IMR-90 (cell line): ENCODE measurements around the gene IL34. TPM values are rescaled to one million over a fixed set of nuclear protein-coding genes. Genes with fewer than 3 reads are reported as not detected.

Source experiments
- ATAC-seq: fragments of 200-7000 bp; cut with Tn5 transposase; 2 replicates; pipeline ENCODE4 v1.9.1; 2020; ENCODE audit warnings: low read depth, mild to moderate bottlenecking, moderate library complexity
- BruUV-seq: library from RNA; stranded (reverse); fragments of 400-500 nt; replicated peaks from 2 replicates; lab custom pipeline; 2021; lab: Mats Ljungman, UMichigan
- CTCF ChIA-PET: fragments of 300-600 bp; formaldehyde crosslinking; extraction: SDS; loops from one replicate; lab custom pipeline; 2021; ENCODE audit warnings: antibody characterized with exemption; lab: Yijun Ruan, JAX
- POLR2A ChIA-PET: fragments of 300-600 bp; sonication (Branson Sonifier 250); formaldehyde crosslinking; loops from one replicate; lab custom pipeline; 2022; ENCODE audit warnings: antibody characterized with exemption; ENCODE audit not compliant: unreplicated experiment; lab: Charles Lee
- DNase-seq: peaks from one replicate; pipeline ENCODE4 v3.0.0; 2013
- H2AFZ ChIP-seq: replicated peaks from 2 replicates; pipeline ENCODE3; 2013; ENCODE audit warnings: low read length, mild to moderate bottlenecking; ENCODE audit not compliant: poor library complexity
- H2AK5ac ChIP-seq: 2 replicates; pipeline ENCODE4 v1.6.1; 2013; ENCODE audit warnings: low read depth, low read length, inconsistent platforms
- H2AK9ac ChIP-seq: replicated peaks from 2 replicates; pipeline ENCODE3; 2013; ENCODE audit warnings: mild to moderate bottlenecking, low read depth, low read length, moderate library complexity; ENCODE audit not compliant: poor library complexity
- H2BK120ac ChIP-seq: 2 replicates; pipeline ENCODE4 v1.6.1; 2013; ENCODE audit warnings: low read depth, low read length, inconsistent platforms
- H2BK15ac ChIP-seq: 3 replicates; pipeline ENCODE4 v1.6.1; 2013; ENCODE audit warnings: low read depth, low read length, inconsistent platforms
- H2BK20ac ChIP-seq: 2 replicates; pipeline ENCODE4 v1.6.1; 2013; ENCODE audit warnings: low read depth, mild to moderate bottlenecking, inconsistent platforms, low read length, moderate library complexity
- H2BK5ac ChIP-seq: 2 replicates; pipeline ENCODE4 v1.6.1; 2013; ENCODE audit warnings: mild to moderate bottlenecking, low read depth, low read length, inconsistent platforms; ENCODE audit not compliant: poor library complexity, severe bottlenecking
- H3K14ac ChIP-seq: replicated peaks from 2 replicates; pipeline ENCODE4 v1.6.1; 2013; ENCODE audit warnings: low read depth, low read length, inconsistent platforms
- H3K18ac ChIP-seq: 2 replicates; pipeline ENCODE4 v1.6.1; 2013; ENCODE audit warnings: low read depth, low read length, control low read depth
- H3K23ac ChIP-seq: 2 replicates; pipeline ENCODE4 v1.6.1; 2013; ENCODE audit warnings: low read depth, low read length, inconsistent platforms
- H3K27ac ChIP-seq: 2 replicates; pipeline ENCODE4 v1.5.1; 2013; ENCODE audit warnings: mild to moderate bottlenecking, control low read depth, low read length; ENCODE audit not compliant: insufficient read depth
- H3K27me3 ChIP-seq: 2 replicates; pipeline ENCODE4 v1.6.1; 2013; ENCODE audit warnings: low read length; ENCODE audit not compliant: control insufficient read depth, insufficient read depth
- H3K36me3 ChIP-seq: 2 replicates; pipeline ENCODE4 v1.6.1; 2013; ENCODE audit warnings: low read length, mixed read lengths; ENCODE audit not compliant: control insufficient read depth, insufficient read depth
- H3K4ac ChIP-seq: 2 replicates; pipeline ENCODE4 v1.6.1; 2013; ENCODE audit warnings: low read depth, low read length, inconsistent platforms
- H3K4me1 ChIP-seq: 2 replicates; pipeline ENCODE4 v1.6.1; 2013; ENCODE audit warnings: low read length, mixed read lengths; ENCODE audit not compliant: control insufficient read depth, insufficient read depth
- H3K4me2 ChIP-seq: 2 replicates; pipeline ENCODE4 v1.6.1; 2013; ENCODE audit warnings: low read depth, mild to moderate bottlenecking, control low read depth, low read length, moderate library complexity
- H3K4me3 ChIP-seq: 2 replicates; pipeline ENCODE4 v1.5.1; 2013; ENCODE audit warnings: low read depth, mild to moderate bottlenecking, control low read depth, low read length, moderate library complexity; ENCODE audit not compliant: insufficient read depth
- H3K56ac ChIP-seq: 2 replicates; pipeline ENCODE4 v1.6.1; 2013; ENCODE audit warnings: low read length, inconsistent platforms; ENCODE audit not compliant: insufficient read depth; ENCODE audit errors: extremely low read depth
- H3K79me1 ChIP-seq, 2 experiments: 2 replicates each; pipeline ENCODE4 v1.6.1; 2013; ENCODE audit warnings: low read length in 2 of 2, inconsistent platforms in 1 of 2, low read depth in 1 of 2
- H3K9ac ChIP-seq: 2 replicates; pipeline ENCODE4 v1.6.1; 2013; ENCODE audit warnings: low read depth, low read length, control low read depth
- H3K9me1 ChIP-seq: 2 replicates; pipeline ENCODE4 v1.6.1; 2013; ENCODE audit warnings: low read length, inconsistent platforms; ENCODE audit not compliant: insufficient read depth
- H3K9me3 ChIP-seq: 2 replicates; pipeline ENCODE4 v1.6.1; 2013; ENCODE audit warnings: low read length; ENCODE audit not compliant: control insufficient read depth, insufficient read depth
- H4K20me1 ChIP-seq: 2 replicates; pipeline ENCODE4 v1.6.1; 2013; ENCODE audit warnings: low read length, inconsistent platforms; ENCODE audit not compliant: insufficient read depth
- H4K5ac ChIP-seq: 2 replicates; pipeline ENCODE4 v1.6.1; 2013; ENCODE audit warnings: mild to moderate bottlenecking, low read depth, low read length, control low read depth
- H4K8ac ChIP-seq, 2 experiments: 2 replicates each; pipeline ENCODE4 v1.6.1; 2013; ENCODE audit warnings: low read depth in 2 of 2, low read length in 2 of 2, control low read depth in 1 of 2, inconsistent platforms in 1 of 2
- H4K91ac ChIP-seq: 2 replicates; pipeline ENCODE4 v1.6.1; 2013; ENCODE audit warnings: low read depth, low read length, inconsistent platforms; ENCODE audit not compliant: insufficient read depth
- CEBPB ChIP-seq: IDR thresholded peaks from 2 replicates; pipeline ENCODE4 v1.6.1; 2012; ENCODE audit warnings: low read depth, low read length, improper control_type of control experiment
- CHD1 ChIP-seq: IDR thresholded peaks from 2 replicates; pipeline ENCODE4 v1.6.1; 2012; ENCODE audit warnings: low read depth, low read length, improper control_type of control experiment
- MAFK ChIP-seq: IDR thresholded peaks from 2 replicates; pipeline ENCODE4 v1.6.1; 2012; ENCODE audit warnings: low read depth, low read length, improper control_type of control experiment
- MXI1 ChIP-seq: IDR thresholded peaks from 2 replicates; pipeline ENCODE4 v1.6.1; 2012; ENCODE audit warnings: low read depth, mild to moderate bottlenecking, low read length, moderate library complexity, borderline replicate concordance
- NFE2L2 ChIP-seq: fragments of 150-350 bp; IDR thresholded peaks from 2 replicates; pipeline ENCODE4 v1.6.1; 2016; ENCODE audit warnings: low read depth, mild to moderate bottlenecking, low read length
- POLR2A ChIP-seq: IDR thresholded peaks from 2 replicates; pipeline ENCODE4 v1.6.1; 2012; ENCODE audit warnings: mild to moderate bottlenecking, low read depth, low read length
- RCOR1 ChIP-seq: IDR thresholded peaks from 2 replicates; pipeline ENCODE4 v1.6.1; 2012; ENCODE audit warnings: mild to moderate bottlenecking, low read length, improper control_type of control experiment; ENCODE audit not compliant: insufficient replicate concordance
- RFX5 ChIP-seq: IDR thresholded peaks from 2 replicates; pipeline ENCODE4 v1.8.0; 2012; ENCODE audit warnings: low read depth, mild to moderate bottlenecking, low read length, moderate library complexity
- SMC3 ChIP-seq: fragments of 150-350 bp; IDR thresholded peaks from 2 replicates; pipeline ENCODE4 v1.6.1; 2016; ENCODE audit warnings: low read depth, mild to moderate bottlenecking, antibody characterized with exemption, low read length, moderate library complexity
- WGBS, 2 experiments: methylation state at CpG; one replicate each; pipeline versions ENCODE4 v1.1.5 to v1.1.7; 2013; ENCODE audit warnings: missing lambda C conversion rate in 2 of 2; ENCODE audit not compliant: insufficient read length in 1 of 2; ENCODE audit errors: extremely low coverage in 2 of 2; 5-methylcytosine and 5-hydroxymethylcytosine counted together
- dilution Hi-C: fragments of 300-500 bp; cut with HindIII; formaldehyde crosslinking; loops from one replicate; pipeline ENCODE4 v1.14.3; 2018; ENCODE audit warnings: low sequenced_read_pairs; ENCODE audit not compliant: unreplicated experiment
- in situ Hi-C: fragments of 300-500 bp; cut with MboI; formaldehyde crosslinking; loops from 3 replicates; pipeline ENCODE4 v1.14.3; 2019; ENCODE audit warnings: low sequenced_read_pairs, inconsistent platforms, mixed read lengths
- intact Hi-C: fragments of 100-400 bp; cut with micrococcal nuclease; formaldehyde crosslinking; loops from 2 replicates; pipeline ENCODE4 v1.10.0; 2022
- polyA plus RNA-seq, 3 experiments: library from polyadenylated mRNA; depleted of rRNA; stranded (reverse); fragments of >200 nt; gene quantifications; 2 replicates each; pipeline ENCODE4 v1.2.3, GENCODE V29; 2012; ENCODE audit warnings: low replicate concordance in 1 of 3
- total RNA-seq: library from RNA; depleted of rRNA; stranded (reverse); fragments of >200 nt; gene quantifications from 2 replicates; pipeline ENCODE4 v1.2.3, GENCODE V29; 2012
- TF ChIP-seq, protein P1 (sequence below): conservative IDR thresholded peaks from 2 replicates; pipeline ENCODE4 v1.5.1; 2012; ENCODE audit warnings: mild to moderate bottlenecking, low read depth, low read length, improper control_type of control experiment

Gene IL34
- total and polyA plus RNA-seq, 2 of the 4 experiments (the other 2 are of a cell fraction), result 1.3 to 2.5 TPM

DNA sequence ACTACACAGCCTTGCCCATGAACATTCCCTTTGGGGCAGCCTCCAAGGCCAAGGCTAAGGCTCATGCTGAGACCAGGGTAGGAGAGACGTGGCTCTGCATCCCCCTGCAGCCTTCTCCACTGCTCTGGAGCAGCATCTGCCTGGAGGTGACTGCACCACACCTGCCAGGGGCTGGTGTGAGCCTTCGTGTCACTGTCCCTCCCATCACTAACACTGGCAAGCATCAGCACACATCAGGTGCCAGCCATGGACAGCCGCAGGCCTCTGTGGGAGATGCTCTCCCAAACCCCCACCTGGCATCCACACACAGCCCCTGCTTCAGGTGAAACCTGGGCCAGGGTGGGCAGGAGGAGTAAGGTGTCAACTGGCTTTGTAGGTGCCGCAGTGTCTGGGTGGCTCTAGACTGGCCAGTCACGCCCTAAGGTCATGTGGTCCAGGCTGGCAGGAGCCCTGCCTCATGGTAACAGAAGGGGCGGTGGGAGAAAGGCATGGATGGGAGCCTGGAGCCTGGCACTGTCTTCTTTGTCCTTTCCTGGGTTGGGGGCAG lies 57.5 kb downstream of the IL34 start:
- dilution Hi-C loops, result no loop called here
- Histone ChIP-seq H2BK20ac (peak overlapping the region; percentile 97), H3K18ac (peak overlapping the region; percentile 70), H3K4me2 (no peak overlapping the region), H4K91ac (peak overlapping the region; percentile 99), H3K14ac (peak overlapping the region; percentile 79), H4K5ac (peak overlapping the region; percentile 42), H3K27me3 (no peaks in the 10 kb centered on the region), H2AFZ (peak overlapping the region; percentile 89), H4K20me1 (no peaks in the 10 kb centered on the region), H3K9me3 (no peaks in the 10 kb centered on the region), H3K56ac (peak overlapping the region; percentile 27; the same call in 1 of the 2 replicates), H2BK5ac (peak overlapping the region; percentile 96), H2AK5ac (peak overlapping the region; percentile 100), H2BK15ac (peak overlapping the region; percentile 53; the same call in 2 of the 3 replicates), H3K9ac (peak overlapping the region; percentile 3), H3K4me3 (no peak overlapping the region), H3K4ac (peak overlapping the region; percentile 97), H3K79me1 (peaks cover 0 to 61% of the 10 kb centered on the region in 2 experiments; a peak in 2 of 4 replicates), H4K8ac (peak overlapping the region; percentile 4 to 73; a peak in 3 of 4 replicates), H3K27ac (peak overlapping the region; percentile 80), H3K9me1 (peaks cover 58% of the 10 kb centered on the region), H3K23ac (peak overlapping the region; percentile 67), H2AK9ac (peak overlapping the region; percentile 86), H3K4me1 (peaks cover 65% of the 10 kb centered on the region), H2BK120ac (peak overlapping the region; percentile 99), H3K36me3 (no peaks in the 10 kb centered on the region; the same call in 1 of the 2 replicates)
- BruUV-seq, result no TSS peak
- TF ChIP-seq SMC3, result no peak
- no peak for TF ChIP-seq NFE2L2
- TF ChIP-seq MXI1, result no peak
- TF ChIP-seq POLR2A, result no peak
- no peak for TF ChIP-seq RCOR1
- no peak for TF ChIP-seq RFX5
- TF ChIP-seq CEBPB, result no peak
- TF ChIP-seq MAFK, result no peak
- no peak for TF ChIP-seq CHD1
- TF ChIP-seq, protein P1, sequence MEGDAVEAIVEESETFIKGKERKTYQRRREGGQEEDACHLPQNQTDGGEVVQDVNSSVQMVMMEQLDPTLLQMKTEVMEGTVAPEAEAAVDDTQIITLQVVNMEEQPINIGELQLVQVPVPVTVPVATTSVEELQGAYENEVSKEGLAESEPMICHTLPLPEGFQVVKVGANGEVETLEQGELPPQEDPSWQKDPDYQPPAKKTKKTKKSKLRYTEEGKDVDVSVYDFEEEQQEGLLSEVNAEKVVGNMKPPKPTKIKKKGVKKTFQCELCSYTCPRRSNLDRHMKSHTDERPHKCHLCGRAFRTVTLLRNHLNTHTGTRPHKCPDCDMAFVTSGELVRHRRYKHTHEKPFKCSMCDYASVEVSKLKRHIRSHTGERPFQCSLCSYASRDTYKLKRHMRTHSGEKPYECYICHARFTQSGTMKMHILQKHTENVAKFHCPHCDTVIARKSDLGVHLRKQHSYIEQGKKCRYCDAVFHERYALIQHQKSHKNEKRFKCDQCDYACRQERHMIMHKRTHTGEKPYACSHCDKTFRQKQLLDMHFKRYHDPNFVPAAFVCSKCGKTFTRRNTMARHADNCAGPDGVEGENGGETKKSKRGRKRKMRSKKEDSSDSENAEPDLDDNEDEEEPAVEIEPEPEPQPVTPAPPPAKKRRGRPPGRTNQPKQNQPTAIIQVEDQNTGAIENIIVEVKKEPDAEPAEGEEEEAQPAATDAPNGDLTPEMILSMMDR, result no peak
- ChIA-PET POLR2A (interaction anchor here (0.8 kb wide), 1 partner anchor 17 kb away, joined by 4 read pairs; no protein-coding TSS in a partner anchor), CTCF (interaction anchor here (1.0 to 2.0 kb wide), 6 partner anchors 11 to 67 kb away, joined by 5 to 12 read pairs (median 6); no protein-coding TSS in a partner anchor)
- intact Hi-C loops, result loop anchor here (1.0 kb wide), 1 partner anchor 34 kb away; no protein-coding TSS in a partner anchor
- in situ Hi-C loops, result no loop called here
- 100% methylated on average over 2 of the region's 6 CpGs; no CpG with 5 or more reads in 1 of the 2 experiments for whole genome bisulfite sequencing, 2 experiments
- ATAC-seq (no peak), DNase-seq (no peak)
